HG02885 (cell line): ENCODE measurements around the gene FAM89B.
A peak's percentile ranks its signal among the peaks of the same experiment; 100 is the strongest.
"Not testable (repeated sequence)": the region's sequence is repeated elsewhere in the genome, so short reads cannot be mapped to it uniquely, and the experiment has no call there.

ENCODE experiments used
- ATAC-seq: cut with Tn5 transposase; IDR thresholded peaks from one replicate; pipeline ENCODE4 v1.9.1; 2021; ENCODE audit warnings: mild to moderate bottlenecking; ENCODE audit not compliant: unreplicated experiment, poor library complexity

The FAM89B gene

DNA sequence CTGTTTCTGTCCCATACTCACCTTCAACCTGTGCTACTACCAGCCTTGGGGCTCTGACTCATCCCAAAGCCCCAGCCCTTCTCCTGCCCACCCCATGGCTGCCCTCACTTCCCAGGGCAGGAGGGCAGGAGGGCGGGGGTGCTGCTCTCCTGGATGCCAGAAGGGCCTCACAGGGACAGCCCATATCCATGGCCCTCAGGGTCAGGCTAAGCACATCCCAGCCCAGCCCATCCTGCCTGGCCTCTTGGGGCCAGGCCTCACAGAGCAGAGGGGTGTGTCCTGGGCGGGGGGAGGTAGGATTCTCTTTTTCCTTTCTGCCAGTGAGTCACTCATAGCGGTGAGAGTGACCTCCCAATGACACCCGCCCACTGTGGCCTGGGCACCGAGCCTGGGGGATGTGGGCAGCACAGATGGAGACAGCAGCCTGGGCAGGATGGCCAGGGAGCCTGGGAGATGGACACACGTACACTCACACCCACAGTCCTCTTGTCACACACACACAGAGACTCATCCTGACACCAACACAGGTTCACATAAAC lies 16.6 kb upstream of the FAM89B start:
- ATAC-seq, result no peak

DNA sequence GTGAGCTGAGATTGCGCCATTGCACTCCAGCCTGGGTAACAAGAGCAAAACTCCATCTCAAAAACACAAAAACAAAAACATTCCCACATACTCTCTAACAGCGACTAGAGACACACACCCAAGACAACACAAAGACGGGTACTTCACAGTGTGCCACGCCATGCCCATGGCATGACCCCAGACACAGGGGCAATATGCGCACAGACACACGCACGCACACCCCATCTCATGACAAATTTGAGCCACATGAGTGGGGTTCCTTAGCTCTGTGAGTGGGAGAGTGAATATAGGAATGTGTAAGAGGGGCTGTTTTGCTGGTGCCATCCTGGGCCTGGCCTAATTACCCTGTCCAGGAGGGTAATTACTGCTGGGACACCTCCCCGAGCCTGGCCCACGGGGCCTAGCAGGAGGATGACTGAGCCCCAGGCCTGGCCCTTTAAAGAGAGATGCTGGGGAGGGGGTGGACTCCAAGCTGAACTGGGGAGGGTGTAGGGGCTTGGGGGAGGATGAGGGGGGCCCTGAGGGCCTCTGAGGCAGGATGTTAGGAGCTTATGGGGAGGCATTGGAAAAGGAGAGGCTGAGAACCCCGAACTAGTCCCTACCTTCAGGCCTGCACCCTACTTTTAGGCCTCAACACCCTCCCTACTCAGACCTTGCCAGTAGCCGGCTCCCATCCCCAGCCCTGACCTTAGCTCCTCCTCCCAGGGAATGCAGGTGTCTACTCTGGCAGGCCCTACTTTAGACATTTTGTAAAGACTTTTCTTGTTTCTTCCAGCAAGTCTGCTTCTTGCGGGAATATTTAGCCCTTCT lies 15.7 kb upstream of the FAM89B start:
- no peak for ATAC-seq

DNA sequence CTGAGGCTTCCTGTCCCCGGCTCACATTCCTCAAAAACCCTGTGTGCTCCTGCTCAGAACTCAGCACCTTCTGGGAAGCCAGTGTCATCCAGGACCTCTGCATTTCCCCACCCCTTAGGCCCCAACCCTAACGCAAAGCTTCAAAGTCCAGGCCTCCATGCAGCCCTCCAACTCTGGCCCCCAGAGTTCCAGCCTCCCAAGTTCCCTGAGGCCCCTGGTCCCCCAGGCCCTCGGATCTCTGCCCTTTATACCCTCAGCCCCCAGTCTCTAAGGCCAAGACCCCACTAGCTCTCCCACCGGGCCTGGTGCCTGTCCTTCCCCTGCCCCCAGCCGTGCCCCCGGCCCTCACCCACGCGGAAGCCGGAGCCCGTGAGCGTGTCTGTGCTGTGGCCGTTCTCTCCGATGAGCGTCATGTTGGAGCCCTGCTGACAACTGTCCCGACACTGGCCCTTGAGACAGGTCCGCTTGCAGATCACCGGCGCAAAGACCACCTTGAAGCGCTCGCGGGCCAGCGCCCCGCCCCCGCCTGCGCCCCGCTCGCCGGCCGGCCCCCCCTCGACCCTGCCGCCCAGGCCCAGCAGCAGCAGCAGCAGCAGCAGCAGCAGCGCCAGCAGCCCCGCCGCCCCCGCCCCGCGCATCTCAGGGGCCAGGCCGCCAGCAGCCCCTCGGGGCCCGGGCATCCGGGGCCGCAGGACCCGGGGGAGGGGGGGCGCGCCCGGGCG lies 14.9 kb upstream of the FAM89B start:
- ATAC-seq, result no peak

DNA sequence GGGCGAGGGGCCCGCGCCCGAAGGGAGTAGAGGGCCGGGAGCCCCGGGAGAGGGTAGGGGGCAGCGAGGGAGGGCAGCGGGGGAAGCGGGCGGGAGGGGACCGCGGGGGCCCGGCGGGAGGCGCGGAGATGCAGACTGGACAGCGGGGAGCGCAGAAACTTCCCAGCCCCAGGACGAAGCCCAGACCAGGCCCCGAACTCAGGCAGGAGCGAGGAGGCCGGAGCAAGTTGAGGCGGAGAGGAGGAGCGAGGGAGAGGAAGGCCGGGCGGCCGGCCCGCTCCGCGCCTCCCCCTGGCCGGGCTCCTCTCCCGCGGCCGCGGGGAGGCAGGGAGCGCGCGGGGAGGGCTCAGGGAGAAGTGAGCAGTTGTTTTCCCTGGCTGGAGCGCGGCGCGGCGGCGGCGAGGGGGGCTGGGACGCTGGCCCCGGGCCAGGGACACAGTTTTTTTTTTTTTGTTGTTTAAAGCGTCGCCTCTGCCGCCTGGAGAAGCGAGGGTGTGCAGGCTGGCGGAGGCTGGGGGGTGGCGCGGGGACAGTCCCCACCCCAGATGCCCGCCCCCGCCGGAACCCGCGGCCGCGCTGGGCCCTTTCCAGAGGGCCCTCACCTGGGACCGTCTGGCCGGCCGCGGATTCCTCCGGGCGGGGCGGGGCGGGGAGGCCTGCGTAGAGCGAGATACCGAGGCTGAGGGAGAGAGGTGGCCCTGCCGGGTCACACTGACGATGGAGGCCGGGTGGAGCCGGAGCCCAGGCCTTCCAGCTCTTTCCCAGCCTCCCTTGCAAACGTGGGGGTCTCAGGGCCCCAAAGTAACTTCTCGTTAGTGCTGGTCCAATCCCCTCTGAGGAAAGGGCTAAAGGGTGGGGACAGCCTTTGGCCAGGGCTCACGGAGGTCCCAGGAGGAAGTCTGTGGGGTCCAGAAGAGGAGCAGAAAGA lies 14.1 kb upstream of the FAM89B start, which contains the start of gene LTBP3:
Gene LTBP3 (minus strand): TSS at position 358 of the 928 bp plus-strand sequence. CDS start 400 bp downstream, outside the sequence.
- ATAC-seq, result no peak

DNA sequence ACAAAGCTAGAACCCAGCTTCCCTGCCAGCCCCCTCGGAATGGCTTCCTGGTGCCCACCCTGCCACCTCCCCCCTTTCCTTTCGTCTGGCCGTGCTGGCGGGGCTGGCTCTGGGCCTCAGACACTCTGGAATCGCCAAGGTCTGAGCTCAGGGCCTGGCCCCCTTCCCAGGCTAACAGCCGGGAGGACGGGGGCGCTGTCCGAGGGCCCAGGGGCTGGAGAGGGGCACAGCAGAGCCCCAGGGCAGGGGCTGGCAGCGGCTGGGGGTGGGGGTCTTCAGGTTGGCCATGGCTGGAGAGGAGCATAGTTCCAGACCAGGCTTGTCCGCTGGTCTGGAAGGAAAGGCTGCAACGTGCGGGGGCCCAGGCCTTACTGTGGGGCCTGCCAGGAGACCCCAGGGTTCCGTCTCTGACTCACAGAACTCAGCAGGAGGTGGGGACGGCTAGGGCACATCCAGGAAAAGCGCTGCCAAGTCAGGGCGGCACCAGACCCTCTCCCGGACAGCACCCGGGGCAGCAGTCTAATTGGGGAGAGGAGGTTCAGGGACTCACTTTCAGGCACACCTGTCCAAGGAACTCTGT lies 13.3 kb upstream of the FAM89B start:
- ATAC-seq, result no peak

DNA sequence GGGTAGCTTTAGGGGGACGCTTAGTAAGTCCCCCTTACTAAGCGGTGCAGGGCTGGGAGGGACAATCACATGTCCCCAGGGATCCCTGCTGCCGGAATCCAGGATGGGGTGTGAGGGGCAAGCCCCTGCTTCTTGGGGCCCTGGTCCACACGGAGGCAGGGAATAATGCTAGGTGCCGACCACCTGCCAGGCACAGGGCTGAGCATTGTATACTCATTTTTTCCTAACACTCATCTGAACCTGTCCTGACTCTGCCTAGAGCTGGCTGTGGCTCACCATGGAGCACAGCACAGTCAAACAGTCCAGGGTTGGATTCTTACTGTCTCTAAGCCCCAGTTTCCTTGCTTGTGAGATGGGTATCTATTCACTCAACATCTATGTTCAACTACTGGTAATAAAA lies 12.8 kb upstream of the FAM89B start:
- ATAC-seq, result no peak

DNA sequence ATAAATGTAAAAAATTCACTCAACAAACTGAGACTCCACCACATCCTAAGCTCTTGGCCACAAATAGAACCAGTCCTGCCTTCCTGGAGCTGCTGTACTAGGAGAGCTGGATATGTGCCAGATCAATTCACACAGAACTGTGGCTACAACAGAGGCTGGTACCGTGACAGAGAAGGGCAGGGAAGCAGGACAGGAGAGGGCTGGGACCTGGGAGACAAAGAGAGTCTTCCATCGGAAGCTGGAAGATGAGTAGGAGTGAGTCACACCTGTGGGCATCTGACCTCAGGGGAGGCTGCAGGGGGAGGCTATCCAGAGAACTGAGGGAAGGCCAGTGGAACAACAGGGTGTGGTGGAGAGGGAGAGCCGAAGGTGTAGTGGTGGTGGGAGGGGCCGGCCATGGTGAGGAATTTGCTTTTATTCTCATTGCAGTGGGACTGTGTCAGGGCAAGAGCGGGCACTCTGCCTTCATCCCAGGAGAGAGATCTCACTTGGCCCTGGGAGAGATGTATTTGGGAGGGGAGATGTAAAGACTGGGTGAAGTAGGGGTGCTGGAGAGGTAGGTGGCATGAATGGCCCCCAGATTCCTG lies 12.3 kb upstream of the FAM89B start:
- no peak for ATAC-seq

DNA sequence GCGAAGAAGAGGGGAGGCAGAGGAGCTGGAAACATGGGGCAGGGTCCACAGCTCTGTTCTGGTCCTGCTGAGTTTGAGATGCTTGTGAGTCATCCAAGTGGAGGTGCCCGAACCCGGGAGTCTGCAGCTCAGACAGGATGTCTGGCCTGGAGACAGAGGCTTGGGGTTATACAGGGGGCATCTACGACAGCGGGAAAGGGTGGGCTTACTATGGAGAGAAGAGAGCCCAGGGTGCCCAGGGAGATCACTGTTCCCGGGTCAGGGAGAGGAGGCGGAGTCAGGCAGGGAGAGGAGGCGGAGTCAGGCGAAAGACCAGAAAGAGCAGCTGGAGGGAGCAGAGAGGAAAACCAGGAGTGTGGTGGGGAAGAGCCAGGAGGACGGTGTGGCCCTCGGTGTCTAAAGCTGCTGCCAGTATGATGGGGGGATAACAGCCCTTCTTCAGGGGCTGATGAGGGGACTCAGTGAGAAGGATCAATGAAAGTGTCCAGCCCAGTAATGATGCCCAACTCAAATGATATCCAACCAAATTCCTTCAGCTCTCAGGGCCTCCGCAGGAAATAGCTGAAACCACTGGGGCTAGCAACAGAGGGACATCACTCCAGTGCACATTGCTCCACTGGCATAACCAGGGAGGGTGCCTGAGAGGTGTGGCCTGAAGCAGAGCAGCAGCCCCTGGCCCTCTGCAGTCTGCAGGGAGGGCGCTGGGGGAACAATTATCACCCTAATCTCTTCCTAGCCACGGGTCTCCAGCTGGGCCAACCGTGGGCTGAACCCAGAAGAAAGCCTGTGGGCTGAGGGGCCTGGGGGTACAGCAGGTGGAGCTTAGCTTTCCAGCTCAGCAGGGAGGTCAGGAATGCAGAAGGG lies 11.6 kb upstream of the FAM89B start:
- no peak for ATAC-seq

DNA sequence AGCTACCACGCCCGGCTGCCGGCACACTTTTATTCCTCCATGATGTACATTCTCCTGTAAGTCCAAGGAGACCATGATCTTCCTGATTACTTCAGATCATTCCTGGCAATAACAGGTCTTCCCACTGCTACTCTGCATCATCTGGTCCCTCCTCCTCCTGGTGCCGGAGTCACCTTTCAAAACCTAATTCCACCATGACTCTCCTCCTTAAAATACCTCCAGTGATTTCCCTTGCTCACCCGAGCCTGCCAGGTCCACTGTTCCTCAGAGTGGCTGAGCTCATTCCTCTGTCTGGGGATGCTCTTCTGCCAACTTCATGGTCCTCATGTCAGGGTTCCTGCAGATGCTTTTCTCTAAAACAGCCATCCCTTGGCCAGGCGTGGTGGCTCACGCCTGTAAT lies 10.3 kb upstream of the FAM89B start:
- ATAC-seq, result no peak

DNA sequence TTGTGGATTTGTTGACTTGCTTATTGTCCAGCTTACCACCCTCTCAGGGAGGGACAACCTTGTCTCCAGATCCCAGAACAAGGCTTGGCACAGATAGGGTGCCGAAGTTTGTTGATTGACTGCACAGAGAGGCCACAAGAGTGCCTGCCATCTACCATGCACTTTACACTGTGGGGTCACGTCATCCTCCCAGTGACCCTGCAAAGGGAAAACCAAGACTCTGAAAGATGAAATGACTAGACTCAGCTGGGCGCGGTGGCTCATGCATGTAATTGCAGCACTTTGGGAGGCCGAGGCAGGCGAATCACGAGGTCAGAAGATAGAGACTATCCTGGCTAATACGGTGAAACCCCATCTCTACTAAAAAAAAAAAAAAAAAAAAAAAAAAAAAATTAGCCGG lies 9.6 kb upstream of the FAM89B start:
- ATAC-seq, result no peak

DNA sequence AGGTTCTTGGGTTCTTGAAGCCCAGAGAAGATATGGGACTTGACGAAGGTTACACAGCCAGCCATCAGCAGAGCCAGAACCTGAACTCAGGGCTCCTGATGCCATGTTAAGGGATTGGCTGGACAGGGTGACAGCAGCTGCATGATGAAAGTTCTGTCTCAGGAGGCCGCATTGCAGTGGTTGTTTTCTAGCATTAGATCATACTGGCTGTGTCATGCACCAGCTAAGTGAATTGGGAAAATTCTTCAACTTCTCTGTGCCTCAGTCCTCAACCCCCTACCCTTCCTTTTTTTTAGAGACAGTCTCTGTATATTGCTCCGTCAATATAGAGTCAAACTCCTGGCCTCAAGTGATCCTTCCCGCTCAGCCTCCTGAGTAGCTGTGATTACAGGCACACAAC lies 8.7 kb upstream of the FAM89B start:
- no peak for ATAC-seq

DNA sequence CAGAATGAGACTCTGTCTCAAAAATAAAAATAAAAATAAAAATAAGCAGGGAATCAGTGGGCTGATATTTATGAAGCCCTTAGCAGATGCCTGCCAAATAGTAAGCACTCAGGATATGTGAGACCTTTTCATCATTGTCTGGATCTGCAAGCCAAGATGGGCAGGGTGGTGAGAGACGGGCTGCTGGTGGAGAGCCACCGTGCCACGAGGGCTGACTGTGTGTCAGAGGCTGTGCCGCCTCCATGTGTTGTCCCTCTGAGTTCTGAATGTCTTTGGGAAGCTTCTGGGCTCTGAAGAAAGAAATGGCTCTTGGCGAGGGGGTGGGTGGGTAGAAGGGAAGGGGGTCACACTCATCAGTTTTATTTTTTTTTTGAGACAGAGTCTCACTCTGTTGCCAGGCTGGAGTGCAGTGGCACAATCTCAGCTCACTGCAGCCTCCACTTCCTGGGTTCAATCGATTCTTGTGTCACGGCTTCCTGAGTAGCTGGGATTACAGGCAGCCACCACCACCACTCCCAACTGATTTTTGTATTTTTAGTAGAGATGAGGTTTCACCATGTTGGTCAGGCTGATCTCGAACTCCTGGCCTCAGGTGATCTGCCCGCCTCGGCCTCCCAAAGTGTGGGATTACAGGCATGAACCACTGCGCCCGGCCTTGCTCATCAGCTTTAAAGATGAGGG lies 7.3 kb upstream of the FAM89B start:
- not testable (repeated sequence) for ATAC-seq

DNA sequence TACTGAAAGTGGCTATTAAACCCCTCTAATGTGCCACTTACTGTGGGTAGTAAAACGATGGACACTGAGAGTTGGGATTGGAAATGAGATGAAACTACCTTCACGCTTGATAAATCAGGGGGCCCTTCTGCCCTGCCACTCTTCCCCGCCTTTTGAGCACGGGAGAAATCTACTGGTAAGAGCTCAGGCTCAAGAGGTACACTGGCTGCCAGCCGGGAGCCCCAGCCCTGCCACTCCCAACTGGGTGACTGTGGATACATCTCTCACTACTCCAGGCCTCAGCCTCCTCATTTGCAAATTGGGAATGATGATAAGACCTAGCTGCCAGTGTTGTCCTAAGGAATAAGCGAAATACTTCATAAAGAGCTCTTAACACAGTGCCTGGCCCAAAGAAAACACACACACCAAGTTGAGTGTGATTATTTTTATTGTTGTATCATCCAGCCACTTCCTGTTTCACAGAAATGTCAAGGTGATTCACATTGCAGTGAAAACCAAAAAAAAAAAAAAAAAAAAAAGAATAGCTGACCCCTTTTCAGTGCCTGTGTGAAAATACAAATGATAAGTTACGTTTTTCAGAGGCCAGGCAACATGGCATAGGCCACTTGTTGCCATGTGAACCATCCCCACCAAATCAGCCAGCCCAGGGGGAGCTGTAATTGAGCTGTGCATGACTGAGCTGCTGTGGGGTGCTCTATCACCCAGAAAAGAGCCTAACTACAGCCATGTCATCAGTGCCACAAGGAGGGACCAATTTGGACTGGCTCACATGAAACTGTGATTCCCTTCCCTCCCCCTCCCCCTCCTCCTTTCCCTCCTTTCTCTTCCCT lies 6.5 kb upstream of the FAM89B start:
- ATAC-seq, result no peak

DNA sequence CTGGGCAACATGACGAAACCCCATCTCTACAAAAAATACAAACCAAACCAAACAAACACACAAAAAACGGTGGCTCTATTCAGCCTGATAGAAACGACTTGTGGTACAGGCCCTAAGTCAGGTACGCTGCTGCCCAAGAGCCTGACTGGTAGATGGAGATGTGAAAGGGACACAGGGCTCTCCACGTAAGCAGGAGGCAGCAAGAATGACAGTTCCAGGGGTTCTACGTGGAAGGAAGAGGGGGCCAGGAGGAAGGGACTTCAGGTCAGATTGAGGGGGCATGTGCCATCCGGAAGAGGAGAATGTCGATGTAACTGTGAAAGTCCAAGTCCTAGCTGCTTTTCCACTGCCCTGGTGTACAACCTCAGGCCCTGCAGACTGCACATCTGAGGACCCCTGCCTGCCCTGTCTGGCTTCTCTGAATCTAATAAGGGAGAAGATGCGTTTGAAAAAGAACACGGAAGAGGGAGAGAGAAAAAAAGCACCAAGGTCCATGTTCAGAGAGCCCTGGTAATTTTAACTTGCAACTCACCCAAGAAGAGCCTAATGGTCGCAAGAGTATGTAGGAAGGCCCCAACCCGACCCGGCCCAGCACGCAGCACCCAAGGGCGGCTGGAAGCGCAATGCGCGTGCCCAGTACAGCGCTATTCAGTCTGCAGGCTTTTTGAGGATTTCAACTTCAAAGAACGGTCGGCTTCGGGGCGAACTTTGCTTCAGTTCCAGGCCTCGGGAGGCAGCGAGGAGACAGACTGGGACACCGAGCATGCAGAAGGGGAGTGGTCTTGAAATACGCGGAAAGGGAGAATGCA lies 3.0 kb upstream of the FAM89B start:
- ATAC-seq, result no peak

DNA sequence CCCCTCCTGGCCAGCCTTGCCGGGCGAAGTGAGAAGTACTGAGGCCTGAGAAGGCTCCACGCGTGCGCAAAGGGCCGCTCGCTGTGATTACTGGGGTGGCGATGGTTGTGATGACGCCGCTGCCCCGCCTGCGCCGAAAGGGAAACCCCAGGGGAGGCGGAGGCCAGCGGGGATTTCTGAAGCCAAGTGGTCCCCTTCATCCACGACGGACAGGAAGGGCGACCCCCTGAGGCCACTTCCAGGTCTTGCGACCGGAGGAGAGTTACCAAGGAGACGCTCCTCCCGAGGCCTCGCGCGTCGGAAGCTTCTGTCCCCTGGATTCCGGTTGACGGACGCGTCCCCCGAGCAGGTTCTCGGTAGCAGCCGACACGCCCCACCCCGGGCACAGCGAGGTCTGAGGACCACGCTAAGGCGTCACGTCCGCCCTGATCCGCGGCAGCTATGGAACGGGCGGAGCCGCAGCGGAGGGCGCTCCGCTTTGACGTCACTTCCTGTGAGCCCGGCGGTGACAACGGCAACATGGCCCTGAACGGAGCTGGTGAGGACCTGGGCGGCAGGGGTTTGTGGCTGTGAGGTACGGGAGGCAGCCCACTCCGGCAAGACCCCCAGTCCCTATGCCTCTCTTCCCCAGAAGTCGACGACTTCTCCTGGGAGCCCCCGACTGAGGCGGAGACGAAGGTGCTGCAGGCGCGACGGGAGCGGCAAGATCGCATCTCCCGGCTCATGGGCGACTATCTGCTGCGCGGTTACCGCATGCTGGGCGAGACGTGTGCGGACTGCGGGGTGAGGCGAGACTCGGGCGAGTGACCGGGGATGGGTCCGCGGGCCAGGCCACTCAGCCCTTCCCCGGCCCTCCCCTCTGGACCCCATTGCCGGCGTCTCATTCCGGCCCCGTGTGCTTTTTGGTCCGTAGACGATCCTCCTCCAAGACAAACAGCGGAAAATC lies 2.1 kb upstream of the FAM89B start, which contains the start of gene ZNRD2:
Gene ZNRD2 (plus strand): TSS at position 505 of the 946 bp plus-strand sequence. CDS start 15 bp downstream, at position 520.
- ATAC-seq, result peak; percentile 72
